ENCODE measurements around the gene CNTN6. TPM values are rescaled to one million over a fixed set of nuclear protein-coding genes. Genes with fewer than 3 reads are reported as not detected.

Gene CNTN6
- polyA plus RNA-seq, 1 of the 3 experiments (the other 2 are of a cell fraction), result 0.02 TPM

DNA sequence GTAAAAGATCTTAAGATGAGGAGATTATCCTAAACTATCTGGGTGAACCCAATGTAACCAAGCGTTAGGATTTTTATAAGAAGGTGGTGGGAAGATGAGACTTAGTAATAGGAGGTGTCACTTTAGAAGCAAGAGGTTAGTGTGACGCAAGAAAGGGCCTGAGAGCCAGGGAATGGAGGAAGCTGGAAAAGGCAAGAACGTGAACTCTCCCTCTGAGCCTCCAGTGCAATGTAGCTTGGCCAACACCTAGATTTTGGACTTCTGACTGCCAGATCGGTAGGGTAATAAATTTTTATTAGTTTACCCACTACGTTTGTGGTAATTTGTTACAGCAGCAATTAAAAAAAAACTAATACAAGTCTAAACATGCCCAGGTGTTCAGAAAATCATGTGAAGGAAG is 20.8 kb upstream of the CNTN6 start:
- Histone ChIP-seq H3K4me2 (no peak overlapping the region), H3K9ac (no peak overlapping the region), H3K27me3 (ENCODE audit: insufficient read depth) (no peaks in the 10 kb centered on the region), H3K4me3 (ENCODE audit: low read depth in 2 of 2, low read length in 1 of 2) (no peak overlapping the region), H3K36me3 (replicated peaks in 1 of 2; ENCODE audit: control insufficient read depth in 1 of 2, insufficient read depth in 2 of 2, low read length in 1 of 2) (no peaks in the 10 kb centered on the region), H3K9me2 (no peaks in the 10 kb centered on the region), H3K27ac (ENCODE audit: low read depth in 2 of 2, low read length in 1 of 2) (no peak overlapping the region), H3K9me3 (no peaks in the 10 kb centered on the region), H3K79me2 (ENCODE audit: insufficient read depth) (no peaks in the 10 kb centered on the region), H4K20me1 (ENCODE audit: insufficient read depth) (no peaks in the 10 kb centered on the region), H3K4me1 (ENCODE audit: control insufficient read depth in 1 of 2, insufficient read depth in 2 of 2, low read depth in 1 of 2, low read length in 1 of 2) (no peaks in the 10 kb centered on the region), H3F3A (replicated peaks; ENCODE audit: insufficient read depth) (no peaks in the 10 kb centered on the region), H2AFZ (ENCODE audit: low read depth) (no peak overlapping the region)
- CTCF ChIA-PET, result no interaction called here
- DNase-seq, result no peak
- 32% methylated on average over 5 of the region's 5 CpGs for WGBS (ENCODE audit: low lambda C conversion rate)
- TF ChIP-seq, protein P1, sequence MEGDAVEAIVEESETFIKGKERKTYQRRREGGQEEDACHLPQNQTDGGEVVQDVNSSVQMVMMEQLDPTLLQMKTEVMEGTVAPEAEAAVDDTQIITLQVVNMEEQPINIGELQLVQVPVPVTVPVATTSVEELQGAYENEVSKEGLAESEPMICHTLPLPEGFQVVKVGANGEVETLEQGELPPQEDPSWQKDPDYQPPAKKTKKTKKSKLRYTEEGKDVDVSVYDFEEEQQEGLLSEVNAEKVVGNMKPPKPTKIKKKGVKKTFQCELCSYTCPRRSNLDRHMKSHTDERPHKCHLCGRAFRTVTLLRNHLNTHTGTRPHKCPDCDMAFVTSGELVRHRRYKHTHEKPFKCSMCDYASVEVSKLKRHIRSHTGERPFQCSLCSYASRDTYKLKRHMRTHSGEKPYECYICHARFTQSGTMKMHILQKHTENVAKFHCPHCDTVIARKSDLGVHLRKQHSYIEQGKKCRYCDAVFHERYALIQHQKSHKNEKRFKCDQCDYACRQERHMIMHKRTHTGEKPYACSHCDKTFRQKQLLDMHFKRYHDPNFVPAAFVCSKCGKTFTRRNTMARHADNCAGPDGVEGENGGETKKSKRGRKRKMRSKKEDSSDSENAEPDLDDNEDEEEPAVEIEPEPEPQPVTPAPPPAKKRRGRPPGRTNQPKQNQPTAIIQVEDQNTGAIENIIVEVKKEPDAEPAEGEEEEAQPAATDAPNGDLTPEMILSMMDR (IDR thresholded peaks at IDR 0.05), result no peak
- TF ChIP-seq EZH2phosphoT487 (IDR thresholded peaks at IDR 0.05; ENCODE audit: borderline replicate concordance, low read depth), result no peak
- no peak for TF ChIP-seq FOXM1 (IDR thresholded peaks at IDR 0.05; ENCODE audit: low read depth)
- TF ChIP-seq, protein P2, sequence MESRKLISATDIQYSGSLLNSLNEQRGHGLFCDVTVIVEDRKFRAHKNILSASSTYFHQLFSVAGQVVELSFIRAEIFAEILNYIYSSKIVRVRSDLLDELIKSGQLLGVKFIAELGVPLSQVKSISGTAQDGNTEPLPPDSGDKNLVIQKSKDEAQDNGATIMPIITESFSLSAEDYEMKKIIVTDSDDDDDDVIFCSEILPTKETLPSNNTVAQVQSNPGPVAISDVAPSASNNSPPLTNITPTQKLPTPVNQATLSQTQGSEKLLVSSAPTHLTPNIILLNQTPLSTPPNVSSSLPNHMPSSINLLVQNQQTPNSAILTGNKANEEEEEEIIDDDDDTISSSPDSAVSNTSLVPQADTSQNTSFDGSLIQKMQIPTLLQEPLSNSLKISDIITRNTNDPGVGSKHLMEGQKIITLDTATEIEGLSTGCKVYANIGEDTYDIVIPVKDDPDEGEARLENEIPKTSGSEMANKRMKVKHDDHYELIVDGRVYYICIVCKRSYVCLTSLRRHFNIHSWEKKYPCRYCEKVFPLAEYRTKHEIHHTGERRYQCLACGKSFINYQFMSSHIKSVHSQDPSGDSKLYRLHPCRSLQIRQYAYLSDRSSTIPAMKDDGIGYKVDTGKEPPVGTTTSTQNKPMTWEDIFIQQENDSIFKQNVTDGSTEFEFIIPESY (IDR thresholded peaks at IDR 0.05; ENCODE audit: borderline replicate concordance, low read depth), result no peak
- TF ChIP-seq JUND (IDR thresholded peaks at IDR 0.05), result no peak
- no peak for TF ChIP-seq FOSL2 (IDR thresholded peaks at IDR 0.05; ENCODE audit: borderline replicate concordance, low read depth)
- TF ChIP-seq MEF2A (IDR thresholded peaks at IDR 0.05; ENCODE audit: borderline replicate concordance, low read depth), result no peak
- TF ChIP-seq CHD2 (IDR thresholded peaks at IDR 0.05; ENCODE audit: low read length, partially characterized antibody), result no peak
- no peak for TF ChIP-seq TAF1 (IDR thresholded peaks at IDR 0.05; ENCODE audit: borderline replicate concordance, low read depth, low read length)
- no peak for TF ChIP-seq SMC3 (IDR thresholded peaks at IDR 0.05; ENCODE audit: low read depth, low read length)
- POLR2A ChIA-PET, result no interaction called here

DNA sequence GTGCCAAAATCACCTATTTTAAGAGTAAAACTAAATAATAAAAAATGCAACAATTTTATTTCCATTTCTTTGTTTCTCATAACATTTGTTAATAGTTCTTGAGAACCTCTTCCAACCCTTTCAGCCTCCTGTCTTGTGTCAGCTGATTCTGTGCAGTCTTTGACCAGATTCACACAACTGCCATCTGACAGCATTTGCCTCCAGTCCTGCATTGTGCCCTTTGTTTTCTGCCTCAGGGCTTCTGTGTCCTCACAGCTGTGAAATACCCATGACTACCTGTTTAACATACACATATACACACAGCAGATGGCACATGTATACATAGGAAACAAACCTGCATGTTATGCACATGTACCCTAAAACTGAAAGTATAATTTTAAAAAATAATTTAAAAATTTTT is 13.2 kb upstream of the CNTN6 start:
- Histone ChIP-seq H3K9me2 (no peaks in the 10 kb centered on the region), H3K4me3 (ENCODE audit: low read depth in 2 of 2, low read length in 1 of 2) (no peak overlapping the region), H3K27ac (ENCODE audit: low read depth in 2 of 2, low read length in 1 of 2) (no peak overlapping the region), H3K36me3 (replicated peaks in 1 of 2; ENCODE audit: control insufficient read depth in 1 of 2, insufficient read depth in 2 of 2, low read length in 1 of 2) (no peaks in the 10 kb centered on the region), H3K4me2 (no peak overlapping the region), H3K4me1 (ENCODE audit: control insufficient read depth in 1 of 2, insufficient read depth in 2 of 2, low read depth in 1 of 2, low read length in 1 of 2) (no peaks in the 10 kb centered on the region; a peak in 2 of 4 replicates), H3K27me3 (ENCODE audit: insufficient read depth) (no peaks in the 10 kb centered on the region), H2AFZ (ENCODE audit: low read depth) (no peak overlapping the region), H4K20me1 (ENCODE audit: insufficient read depth) (no peaks in the 10 kb centered on the region), H3F3A (replicated peaks; ENCODE audit: insufficient read depth) (peaks cover 2% of the 10 kb centered on the region), H3K9ac (no peak overlapping the region), H3K9me3 (no peaks in the 10 kb centered on the region), H3K79me2 (ENCODE audit: insufficient read depth) (no peaks in the 10 kb centered on the region)
- DNase-seq, result no peak
- ChIA-PET CTCF (no interaction called here), POLR2A (no interaction called here)
- TF ChIP-seq MEF2A (IDR thresholded peaks at IDR 0.05; ENCODE audit: borderline replicate concordance, low read depth) (no peak), RCOR1 (IDR thresholded peaks at IDR 0.05; ENCODE audit: low read length) (no peak), FOXM1 (IDR thresholded peaks at IDR 0.05; ENCODE audit: low read depth) (no peak), FOSL2 (IDR thresholded peaks at IDR 0.05; ENCODE audit: borderline replicate concordance, low read depth) (no peak), RAD21 (IDR thresholded peaks at IDR 0.05; ENCODE audit: low read length) (no peak), POLR2AphosphoS5 (IDR thresholded peaks at IDR 0.05; ENCODE audit: low read depth, low read length) (no peak), NRF1 (IDR thresholded peaks at IDR 0.05; ENCODE audit: low read depth, low read length) (no peak)
